ENCODE results near the gene ZNF326.

ZNF326 gene

GRCh38 chr1:90074566-90074965 lies 79.7 kb downstream of the ZNF326 start:
- no peak for DNase-seq (ENCODE audit: low read depth in 3 of 3)

DNA sequence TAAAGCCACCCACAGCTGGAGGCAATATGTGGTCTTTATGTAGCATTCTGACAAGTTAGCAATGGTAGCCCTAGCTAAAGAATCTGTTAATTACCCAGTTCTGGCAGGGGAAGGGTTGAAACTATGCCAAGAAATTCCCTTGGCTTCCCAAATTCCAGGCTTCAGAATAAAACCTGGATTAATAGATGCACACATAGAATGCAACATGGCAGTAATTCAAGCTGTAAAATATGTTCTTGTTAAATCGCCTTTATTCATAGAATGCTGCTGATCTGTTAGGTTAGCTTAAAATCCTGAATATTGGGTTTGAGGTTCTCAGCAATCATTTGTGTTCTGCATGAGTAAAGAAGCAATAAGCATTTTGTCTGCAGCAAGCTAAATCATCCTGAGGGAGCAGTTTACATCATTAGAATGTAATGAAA lies 80.1 kb downstream of the ZNF326 start:
- no peak for DNase-seq (ENCODE audit: low read depth in 3 of 3)

GRCh38 chr1:90083995-90084394 lies 89.1 kb downstream of the ZNF326 start:
- no peak for DNase-seq (ENCODE audit: low read depth in 3 of 3)
